Nephron (organoid): ENCODE results near the gene CBX8.
A peak's percentile ranks its signal among the peaks of the same experiment; 100 is the strongest.

Experiments
- H3K27ac Mint-ChIP-seq, 3 experiments: 2 replicates each; pipeline ENCODE4 v1.8.0; 2020; ENCODE audit warnings: mixed read lengths in 3 of 3, mild to moderate bottlenecking in 2 of 3, moderate library complexity in 1 of 3
- H3K27me3 Mint-ChIP-seq: 2 replicates; pipeline ENCODE4 v1.8.0; 2021; ENCODE audit warnings: low read depth, mild to moderate bottlenecking, moderate library complexity, mixed read lengths
- H3K36me3 Mint-ChIP-seq: 2 replicates; pipeline ENCODE4 v1.8.0; 2020; ENCODE audit warnings: low read depth, mixed read lengths
- H3K4me1 Mint-ChIP-seq: 2 replicates; pipeline ENCODE4 v1.8.0; 2020; ENCODE audit warnings: mixed read lengths
- H3K4me3 Mint-ChIP-seq, 3 experiments: 2 replicates each; pipeline ENCODE4 v1.8.0; 2020; ENCODE audit warnings: mild to moderate bottlenecking in 3 of 3, mixed read lengths in 3 of 3, moderate library complexity in 2 of 3
- H3K9me3 Mint-ChIP-seq: 2 replicates; pipeline ENCODE4 v1.8.0; 2020; ENCODE audit warnings: mixed read lengths
- CTCF ChIP-seq, 3 experiments: fragments of 200-600 bp; sonication (generic); IDR thresholded peaks; one replicate each; pipeline ENCODE4 v1.5.0; 2021; ENCODE audit warnings: antibody characterized with exemption in 3 of 3; ENCODE audit not compliant: unreplicated experiment in 3 of 3

Gene CBX8

GRCh38 chr17:79796763-79797491 is at the start of gene CBX8:
CBX8 (minus strand) TSS chr17:79797077; CDS start chr17:79796998, 79 bp downstream.
- Mint-ChIP-seq H3K27me3 (peaks cover 72% of the 10 kb centered on the region), H3K27ac (peak within 1 kb of the TSS; percentile 26 to 94 (median 81)), H3K36me3 (no peaks in the 10 kb centered on the region), H3K9me3 (no peaks in the 10 kb centered on the region), H3K4me1 (peaks cover 51% of the 10 kb centered on the region), H3K4me3 (peak within 1 kb of the TSS; percentile 85 to 90 (median 87))
- no peak for TF ChIP-seq CTCF (IDR thresholded peaks at IDR 0.05; ENCODE audit: unreplicated experiment in 3 of 3)

GRCh38 chr17:79845601-79845949 is 48.7 kb upstream of the CBX8 start:
- Mint-ChIP-seq H3K9me3 (no peaks in the 10 kb centered on the region), H3K27me3 (peaks cover 66% of the 10 kb centered on the region), H3K4me3 (peak overlapping the region; percentile 80 to 84 (median 84)), H3K36me3 (no peaks in the 10 kb centered on the region), H3K27ac (peak overlapping the region; percentile 58 to 78 (median 70)), H3K4me1 (peaks cover 27% of the 10 kb centered on the region)
- no peak for TF ChIP-seq CTCF (IDR thresholded peaks at IDR 0.05; ENCODE audit: unreplicated experiment in 3 of 3)

GRCh38 chr17:79844869-79845600 is 48.2 kb upstream of the CBX8 start:
- H3K4me3 Mint-ChIP-seq: peak overlapping the region; percentile 80 to 84 (median 84)
- H3K9me3 Mint-ChIP-seq: no peaks in the 10 kb centered on the region

GRCh38 chr17:79843816-79844800 is 47.2 kb upstream of the CBX8 start:
- H3K27me3 Mint-ChIP-seq: peaks cover 66% of the 10 kb centered on the region
- H3K27ac Mint-ChIP-seq: peak overlapping the region in 1 of 3 experiments; percentile 86
- H3K9me3 Mint-ChIP-seq: no peaks in the 10 kb centered on the region
- no peaks in the 10 kb centered on the region for H3K36me3 Mint-ChIP-seq
- H3K4me3 Mint-ChIP-seq: peak overlapping the region; percentile 84 to 86 (median 86)
- H3K4me1 Mint-ChIP-seq: peaks cover 27% of the 10 kb centered on the region
- TF ChIP-seq CTCF (IDR thresholded peaks at IDR 0.05; ENCODE audit: unreplicated experiment in 3 of 3): no peak

More at GRCh38 chr17:79844869-79845600, 48.2 kb upstream of the CBX8 start:
- no peaks in the 10 kb centered on the region for H3K36me3 Mint-ChIP-seq
- H3K27me3 Mint-ChIP-seq: peaks cover 71% of the 10 kb centered on the region
- H3K4me1 Mint-ChIP-seq: peaks cover 27% of the 10 kb centered on the region
- TF ChIP-seq CTCF (IDR thresholded peaks at IDR 0.05; ENCODE audit: unreplicated experiment in 3 of 3): peak; percentile 72 to 79 (median 79)
- peak overlapping the region; percentile 58 to 78 (median 70) for H3K27ac Mint-ChIP-seq

- Mint-ChIP-seq H3K27me3 (peaks cover 63% of the 10 kb centered on the region), H3K4me3 (peak overlapping the region; percentile 84 to 86 (median 86)), H3K4me1 (peaks cover 25% of the 10 kb centered on the region), H3K36me3 (no peaks in the 10 kb centered on the region), H3K9me3 (no peaks in the 10 kb centered on the region), H3K27ac (peak overlapping the region in 1 of 3 experiments; percentile 86)
- TF ChIP-seq CTCF (IDR thresholded peaks at IDR 0.05; ENCODE audit: unreplicated experiment in 3 of 3): no peak
These were observed 46.6 kb upstream of the CBX8 start for GRCh38 chr17:79843474-79843815.
